Neural cell (in vitro differentiated cells): ENCODE results near the gene MAP3K20. TPM values are rescaled to one million over a fixed set of nuclear protein-coding genes. Genes with fewer than 3 reads are reported as not detected.

Experiments used
- H2AFZ ChIP-seq: fragments of 200-600, 300-800 bp; sonication (generic), shearing (Covaris generic); 2 replicates; pipeline ENCODE4 v1.6.0; 2014; ENCODE audit warnings: low read depth, mild to moderate bottlenecking, antibody characterized with exemption, low read length, moderate library complexity
- H3F3A ChIP-seq: fragments of 200-600 bp; shearing (Covaris generic); 2 replicates; pipeline ENCODE4 v1.6.1; 2016; ENCODE audit warnings: mild to moderate bottlenecking, moderate library complexity, mixed read lengths, antibody characterized with exemption, low read length; ENCODE audit not compliant: insufficient read depth, poor library complexity, severe bottlenecking
- H3K27ac ChIP-seq: fragments of 200-600, 300-800 bp; sonication (generic), shearing (Covaris generic); 2 replicates; pipeline ENCODE4 v1.5.1; 2014; ENCODE audit warnings: mild to moderate bottlenecking, low read length, moderate library complexity
- H3K27me3 ChIP-seq: fragments of 300-800, 200-600 bp; sonication (generic), shearing (Covaris generic); 2 replicates; pipeline ENCODE4 v1.6.0; 2014; ENCODE audit warnings: mild to moderate bottlenecking, low read depth, low read length, moderate library complexity; ENCODE audit not compliant: insufficient read depth
- H3K36me3 ChIP-seq: fragments of 300-800, 200-600 bp; sonication (generic), shearing (Covaris generic); 2 replicates; pipeline ENCODE4 v1.5.1; 2014; ENCODE audit warnings: mild to moderate bottlenecking, antibody characterized with exemption, low read length, moderate library complexity; ENCODE audit not compliant: insufficient read depth
- H3K4me2 ChIP-seq: fragments of 300-800, 200-600 bp; sonication (generic), shearing (Covaris generic); 2 replicates; pipeline ENCODE4 v1.6.0; 2014; ENCODE audit warnings: mild to moderate bottlenecking, low read length
- H3K4me3 ChIP-seq: fragments of 300-800, 200-600 bp; sonication (generic), shearing (Covaris generic); 2 replicates; pipeline ENCODE4 v1.5.1; 2014; ENCODE audit warnings: mild to moderate bottlenecking, low read length, moderate library complexity
- H3K79me2 ChIP-seq: fragments of 200-600 bp; shearing (Covaris generic); replicated peaks from 2 replicates; pipeline ENCODE4 v1.6.0; 2014; ENCODE audit warnings: mild to moderate bottlenecking, low read length, moderate library complexity; ENCODE audit not compliant: insufficient read depth
- H3K9ac ChIP-seq: fragments of 300-800, 200-600 bp; sonication (generic), shearing (Covaris generic); 2 replicates; pipeline ENCODE4 v1.6.1; 2016; ENCODE audit warnings: mild to moderate bottlenecking, low read length, mixed read lengths
- H3K9me2 ChIP-seq: fragments of 200-600 bp; shearing (Covaris generic); 2 replicates; pipeline ENCODE4 v1.6.1; 2016; ENCODE audit warnings: mild to moderate bottlenecking, low read length, mixed read lengths; ENCODE audit not compliant: insufficient read depth
- H3K9me3 ChIP-seq: fragments of 200-600, 300-800 bp; sonication (generic), shearing (Covaris generic); 2 replicates; pipeline ENCODE4 v1.6.1; 2016; ENCODE audit warnings: mild to moderate bottlenecking, mixed run types, low read length, moderate library complexity, mixed read lengths
- H4K20me1 ChIP-seq: fragments of 200-600 bp; shearing (Covaris generic); 2 replicates; pipeline ENCODE4 v1.6.1; 2016; ENCODE audit warnings: mild to moderate bottlenecking, mixed run types; ENCODE audit not compliant: insufficient read depth
- EP300 ChIP-seq: fragments of 450-650 bp; conservative IDR thresholded peaks from 2 replicates; pipeline ENCODE4 v1.6.1; 2014; ENCODE audit warnings: antibody characterized with exemption, mild to moderate bottlenecking, moderate library complexity; ENCODE audit not compliant: poor library complexity, severe bottlenecking
- EZH2 ChIP-seq: fragments of 200-600, 300-800 bp; shearing (Covaris generic), sonication (generic); IDR thresholded peaks from 2 replicates; pipeline ENCODE4 v1.6.1; 2014; ENCODE audit warnings: antibody characterized with exemption, low read length, borderline replicate concordance, mild to moderate bottlenecking; ENCODE audit not compliant: insufficient read depth, poor library complexity, severe bottlenecking
- MXI1 ChIP-seq: fragments of 450-650 bp; conservative IDR thresholded peaks from 2 replicates; pipeline ENCODE4 v1.6.1; 2014; ENCODE audit warnings: antibody characterized with exemption, mild to moderate bottlenecking; ENCODE audit not compliant: poor library complexity, severe bottlenecking
- POLR2AphosphoS5 ChIP-seq: IDR thresholded peaks from 2 replicates; pipeline ENCODE4 v1.6.1; 2012
- RAD21 ChIP-seq: fragments of 450-650 bp; conservative IDR thresholded peaks from 2 replicates; pipeline ENCODE4 v1.6.1; 2014; ENCODE audit warnings: antibody characterized with exemption, mild to moderate bottlenecking, moderate library complexity
- SMC3 ChIP-seq: fragments of 450-650 bp; conservative IDR thresholded peaks from 2 replicates; pipeline ENCODE4 v1.6.1; 2014; ENCODE audit warnings: antibody characterized with exemption, mild to moderate bottlenecking, moderate library complexity; ENCODE audit not compliant: poor library complexity
- TAF1 ChIP-seq: IDR thresholded peaks from 2 replicates; pipeline ENCODE4 v1.6.1; 2012; ENCODE audit warnings: low read depth
- polyA plus RNA-seq: library from polyadenylated mRNA; depleted of rRNA; stranded (reverse); fragments of >200 nt; gene quantifications from 2 replicates; pipeline ENCODE4 v1.2.3, GENCODE V29; 2014
- TF ChIP-seq, protein P1 (sequence below): fragments of 450-650 bp; IDR thresholded peaks from 2 replicates; pipeline ENCODE4 v1.5.1; 2014; ENCODE audit warnings: antibody characterized with exemption, mild to moderate bottlenecking, moderate library complexity; ENCODE audit not compliant: poor library complexity, severe bottlenecking
- TF ChIP-seq, protein P2 (sequence below): IDR thresholded peaks from 2 replicates; pipeline ENCODE4 v1.6.1; 2012; ENCODE audit warnings: borderline replicate concordance

Gene MAP3K20
- polyA plus RNA-seq, 1 donor from 2014 or later: 0.48 TPM

DNA sequence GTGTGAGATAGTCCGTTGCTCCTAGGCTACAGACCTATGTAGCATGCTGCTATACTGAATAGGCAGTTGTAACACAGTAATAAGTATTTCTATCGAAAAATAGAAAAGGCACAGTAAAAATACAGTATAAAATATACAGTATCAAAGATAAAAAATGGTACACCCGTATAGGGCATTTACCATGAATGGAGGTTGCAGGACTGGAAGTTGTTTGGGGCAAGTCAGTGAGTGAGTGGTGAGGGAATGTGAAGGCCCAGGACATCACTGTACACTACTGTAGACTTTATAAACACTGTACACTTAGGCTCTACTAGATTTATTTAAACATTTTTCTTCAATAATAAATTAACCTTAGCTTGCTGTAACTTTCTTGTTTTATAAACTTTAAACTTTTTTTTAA, 3.5 kb downstream of the MAP3K20 start:
- Histone ChIP-seq H4K20me1 (no peaks in the 10 kb centered on the region), H3F3A (no peaks in the 10 kb centered on the region), H3K27me3 (peaks cover 21% of the 10 kb centered on the region), H3K9ac (no peak overlapping the region), H3K36me3 (no peaks in the 10 kb centered on the region), H2AFZ (no peak overlapping the region), H3K4me3 (no peak overlapping the region), H3K27ac (no peak overlapping the region), H3K9me3 (no peaks in the 10 kb centered on the region), H3K4me2 (no peak overlapping the region), H3K9me2 (no peaks in the 10 kb centered on the region), H3K79me2 (peaks cover 7% of the 10 kb centered on the region)
- TF ChIP-seq EP300: no peak
- TF ChIP-seq RAD21: no peak
- no peak for TF ChIP-seq SMC3
- TF ChIP-seq POLR2AphosphoS5: no peak
- TF ChIP-seq, protein P1, sequence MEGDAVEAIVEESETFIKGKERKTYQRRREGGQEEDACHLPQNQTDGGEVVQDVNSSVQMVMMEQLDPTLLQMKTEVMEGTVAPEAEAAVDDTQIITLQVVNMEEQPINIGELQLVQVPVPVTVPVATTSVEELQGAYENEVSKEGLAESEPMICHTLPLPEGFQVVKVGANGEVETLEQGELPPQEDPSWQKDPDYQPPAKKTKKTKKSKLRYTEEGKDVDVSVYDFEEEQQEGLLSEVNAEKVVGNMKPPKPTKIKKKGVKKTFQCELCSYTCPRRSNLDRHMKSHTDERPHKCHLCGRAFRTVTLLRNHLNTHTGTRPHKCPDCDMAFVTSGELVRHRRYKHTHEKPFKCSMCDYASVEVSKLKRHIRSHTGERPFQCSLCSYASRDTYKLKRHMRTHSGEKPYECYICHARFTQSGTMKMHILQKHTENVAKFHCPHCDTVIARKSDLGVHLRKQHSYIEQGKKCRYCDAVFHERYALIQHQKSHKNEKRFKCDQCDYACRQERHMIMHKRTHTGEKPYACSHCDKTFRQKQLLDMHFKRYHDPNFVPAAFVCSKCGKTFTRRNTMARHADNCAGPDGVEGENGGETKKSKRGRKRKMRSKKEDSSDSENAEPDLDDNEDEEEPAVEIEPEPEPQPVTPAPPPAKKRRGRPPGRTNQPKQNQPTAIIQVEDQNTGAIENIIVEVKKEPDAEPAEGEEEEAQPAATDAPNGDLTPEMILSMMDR: no peak
- TF ChIP-seq TAF1: no peak
- TF ChIP-seq EZH2: no peak
- TF ChIP-seq, protein P2, sequence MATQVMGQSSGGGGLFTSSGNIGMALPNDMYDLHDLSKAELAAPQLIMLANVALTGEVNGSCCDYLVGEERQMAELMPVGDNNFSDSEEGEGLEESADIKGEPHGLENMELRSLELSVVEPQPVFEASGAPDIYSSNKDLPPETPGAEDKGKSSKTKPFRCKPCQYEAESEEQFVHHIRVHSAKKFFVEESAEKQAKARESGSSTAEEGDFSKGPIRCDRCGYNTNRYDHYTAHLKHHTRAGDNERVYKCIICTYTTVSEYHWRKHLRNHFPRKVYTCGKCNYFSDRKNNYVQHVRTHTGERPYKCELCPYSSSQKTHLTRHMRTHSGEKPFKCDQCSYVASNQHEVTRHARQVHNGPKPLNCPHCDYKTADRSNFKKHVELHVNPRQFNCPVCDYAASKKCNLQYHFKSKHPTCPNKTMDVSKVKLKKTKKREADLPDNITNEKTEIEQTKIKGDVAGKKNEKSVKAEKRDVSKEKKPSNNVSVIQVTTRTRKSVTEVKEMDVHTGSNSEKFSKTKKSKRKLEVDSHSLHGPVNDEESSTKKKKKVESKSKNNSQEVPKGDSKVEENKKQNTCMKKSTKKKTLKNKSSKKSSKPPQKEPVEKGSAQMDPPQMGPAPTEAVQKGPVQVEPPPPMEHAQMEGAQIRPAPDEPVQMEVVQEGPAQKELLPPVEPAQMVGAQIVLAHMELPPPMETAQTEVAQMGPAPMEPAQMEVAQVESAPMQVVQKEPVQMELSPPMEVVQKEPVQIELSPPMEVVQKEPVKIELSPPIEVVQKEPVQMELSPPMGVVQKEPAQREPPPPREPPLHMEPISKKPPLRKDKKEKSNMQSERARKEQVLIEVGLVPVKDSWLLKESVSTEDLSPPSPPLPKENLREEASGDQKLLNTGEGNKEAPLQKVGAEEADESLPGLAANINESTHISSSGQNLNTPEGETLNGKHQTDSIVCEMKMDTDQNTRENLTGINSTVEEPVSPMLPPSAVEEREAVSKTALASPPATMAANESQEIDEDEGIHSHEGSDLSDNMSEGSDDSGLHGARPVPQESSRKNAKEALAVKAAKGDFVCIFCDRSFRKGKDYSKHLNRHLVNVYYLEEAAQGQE: no peak
- no peak for TF ChIP-seq MXI1

DNA sequence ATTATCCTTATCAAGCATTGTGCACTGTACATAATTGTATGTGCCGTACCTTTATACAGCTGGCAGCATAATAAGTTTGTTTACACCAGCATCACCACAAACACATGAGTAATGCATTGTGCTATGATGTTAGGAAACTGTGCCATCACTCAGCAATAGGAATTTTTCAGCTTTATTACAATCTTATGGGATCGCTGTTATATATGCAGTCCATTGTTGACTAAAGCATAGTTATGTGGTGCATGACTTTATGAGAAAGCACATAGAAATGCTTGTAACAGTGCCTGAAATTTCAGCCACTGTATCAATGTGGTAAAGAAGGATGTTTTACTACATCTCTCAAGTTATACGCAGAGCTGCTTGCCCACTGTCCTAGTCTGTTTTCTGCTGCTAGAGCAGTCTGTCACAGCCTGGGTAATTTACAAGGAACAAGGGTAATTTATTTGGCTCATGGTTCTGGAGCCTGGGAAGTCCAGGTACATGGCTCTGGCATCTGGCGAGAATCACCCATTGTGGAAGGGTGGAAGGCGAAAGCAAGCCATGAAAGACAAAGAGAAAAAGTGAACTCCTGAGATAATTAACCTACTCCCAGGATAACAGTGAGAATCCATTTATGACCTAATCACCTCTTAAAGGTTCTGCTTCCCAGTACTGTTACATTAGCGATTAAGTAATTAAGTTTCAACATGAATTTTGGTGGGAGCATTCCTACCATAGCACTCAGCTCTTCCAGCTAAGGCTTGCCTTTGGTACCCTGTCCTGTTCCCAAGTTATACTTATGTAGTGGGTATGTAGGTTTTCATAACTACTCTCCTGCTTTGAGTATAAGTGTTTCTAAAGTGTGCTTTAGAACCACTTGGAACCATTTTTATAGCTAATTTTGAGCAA, 4.6 kb downstream of the MAP3K20 start:
- no peak overlapping the region for H3K4me2 ChIP-seq
- TF ChIP-seq RAD21 (no peak), MXI1 (no peak), EZH2 (no peak), EP300 (no peak), SMC3 (no peak), TAF1 (no peak), POLR2AphosphoS5 (no peak)
- TF ChIP-seq, protein P2: no peak
- TF ChIP-seq, protein P1: no peak

More for the DNA sequence above, 4.6 kb downstream of the MAP3K20 start:
- Histone ChIP-seq H2AFZ (no peak overlapping the region), H3K9ac (no peak overlapping the region), H3K4me3 (no peak overlapping the region), H4K20me1 (no peaks in the 10 kb centered on the region), H3K27me3 (peaks cover 21% of the 10 kb centered on the region), H3K9me2 (no peaks in the 10 kb centered on the region), H3F3A (no peaks in the 10 kb centered on the region), H3K79me2 (peaks cover 7% of the 10 kb centered on the region), H3K9me3 (no peaks in the 10 kb centered on the region), H3K36me3 (no peaks in the 10 kb centered on the region), H3K27ac (no peak overlapping the region)
